Neural cell (in vitro differentiated cells): ENCODE measurements around the gene RGS9BP.

Experiments used
- EP300 ChIP-seq: fragments of 450-650 bp; conservative IDR thresholded peaks from 2 replicates; pipeline ENCODE4 v1.6.1; 2014; ENCODE audit warnings: antibody characterized with exemption, mild to moderate bottlenecking, moderate library complexity; ENCODE audit not compliant: poor library complexity, severe bottlenecking
- EZH2 ChIP-seq: fragments of 200-600, 300-800 bp; shearing (Covaris generic), sonication (generic); IDR thresholded peaks from 2 replicates; pipeline ENCODE4 v1.6.1; 2014; ENCODE audit warnings: antibody characterized with exemption, low read length, borderline replicate concordance, mild to moderate bottlenecking; ENCODE audit not compliant: insufficient read depth, poor library complexity, severe bottlenecking
- MXI1 ChIP-seq: fragments of 450-650 bp; conservative IDR thresholded peaks from 2 replicates; pipeline ENCODE4 v1.6.1; 2014; ENCODE audit warnings: antibody characterized with exemption, mild to moderate bottlenecking; ENCODE audit not compliant: poor library complexity, severe bottlenecking
- POLR2AphosphoS5 ChIP-seq: IDR thresholded peaks from 2 replicates; pipeline ENCODE4 v1.6.1; 2012
- RAD21 ChIP-seq: fragments of 450-650 bp; conservative IDR thresholded peaks from 2 replicates; pipeline ENCODE4 v1.6.1; 2014; ENCODE audit warnings: antibody characterized with exemption, mild to moderate bottlenecking, moderate library complexity
- SMC3 ChIP-seq: fragments of 450-650 bp; conservative IDR thresholded peaks from 2 replicates; pipeline ENCODE4 v1.6.1; 2014; ENCODE audit warnings: antibody characterized with exemption, mild to moderate bottlenecking, moderate library complexity; ENCODE audit not compliant: poor library complexity
- TAF1 ChIP-seq: IDR thresholded peaks from 2 replicates; pipeline ENCODE4 v1.6.1; 2012; ENCODE audit warnings: low read depth
- TF ChIP-seq, protein P1 (sequence below): fragments of 450-650 bp; IDR thresholded peaks from 2 replicates; pipeline ENCODE4 v1.5.1; 2014; ENCODE audit warnings: antibody characterized with exemption, mild to moderate bottlenecking, moderate library complexity; ENCODE audit not compliant: poor library complexity, severe bottlenecking
- TF ChIP-seq, protein P2 (sequence below): IDR thresholded peaks from 2 replicates; pipeline ENCODE4 v1.6.1; 2012; ENCODE audit warnings: borderline replicate concordance

DNA sequence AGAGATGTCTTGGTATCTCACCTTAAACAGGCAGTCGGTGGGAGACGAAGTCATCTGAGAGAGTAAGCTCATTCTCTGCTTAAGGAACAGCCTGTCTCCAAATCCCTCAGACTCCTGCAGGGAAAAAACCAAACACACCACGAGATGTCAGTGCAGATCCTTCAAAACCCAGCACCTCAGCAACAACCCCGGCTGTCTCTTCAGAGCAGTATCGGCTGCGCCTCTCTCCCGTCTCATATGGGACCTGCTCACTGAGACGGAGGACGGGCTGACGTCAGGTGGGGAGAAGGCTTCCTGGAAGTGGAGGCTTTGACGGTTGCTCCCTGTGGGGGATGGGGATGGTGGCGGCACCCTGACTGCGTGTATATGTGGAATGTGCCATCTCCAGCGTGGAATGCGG is 44.3 kb upstream of the RGS9BP start:
- TF ChIP-seq, protein P1, sequence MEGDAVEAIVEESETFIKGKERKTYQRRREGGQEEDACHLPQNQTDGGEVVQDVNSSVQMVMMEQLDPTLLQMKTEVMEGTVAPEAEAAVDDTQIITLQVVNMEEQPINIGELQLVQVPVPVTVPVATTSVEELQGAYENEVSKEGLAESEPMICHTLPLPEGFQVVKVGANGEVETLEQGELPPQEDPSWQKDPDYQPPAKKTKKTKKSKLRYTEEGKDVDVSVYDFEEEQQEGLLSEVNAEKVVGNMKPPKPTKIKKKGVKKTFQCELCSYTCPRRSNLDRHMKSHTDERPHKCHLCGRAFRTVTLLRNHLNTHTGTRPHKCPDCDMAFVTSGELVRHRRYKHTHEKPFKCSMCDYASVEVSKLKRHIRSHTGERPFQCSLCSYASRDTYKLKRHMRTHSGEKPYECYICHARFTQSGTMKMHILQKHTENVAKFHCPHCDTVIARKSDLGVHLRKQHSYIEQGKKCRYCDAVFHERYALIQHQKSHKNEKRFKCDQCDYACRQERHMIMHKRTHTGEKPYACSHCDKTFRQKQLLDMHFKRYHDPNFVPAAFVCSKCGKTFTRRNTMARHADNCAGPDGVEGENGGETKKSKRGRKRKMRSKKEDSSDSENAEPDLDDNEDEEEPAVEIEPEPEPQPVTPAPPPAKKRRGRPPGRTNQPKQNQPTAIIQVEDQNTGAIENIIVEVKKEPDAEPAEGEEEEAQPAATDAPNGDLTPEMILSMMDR, result no peak
- TF ChIP-seq TAF1 (no peak), POLR2AphosphoS5 (no peak), EP300 (no peak), SMC3 (no peak), EZH2 (no peak), RAD21 (no peak), MXI1 (no peak)
- TF ChIP-seq, protein P2, sequence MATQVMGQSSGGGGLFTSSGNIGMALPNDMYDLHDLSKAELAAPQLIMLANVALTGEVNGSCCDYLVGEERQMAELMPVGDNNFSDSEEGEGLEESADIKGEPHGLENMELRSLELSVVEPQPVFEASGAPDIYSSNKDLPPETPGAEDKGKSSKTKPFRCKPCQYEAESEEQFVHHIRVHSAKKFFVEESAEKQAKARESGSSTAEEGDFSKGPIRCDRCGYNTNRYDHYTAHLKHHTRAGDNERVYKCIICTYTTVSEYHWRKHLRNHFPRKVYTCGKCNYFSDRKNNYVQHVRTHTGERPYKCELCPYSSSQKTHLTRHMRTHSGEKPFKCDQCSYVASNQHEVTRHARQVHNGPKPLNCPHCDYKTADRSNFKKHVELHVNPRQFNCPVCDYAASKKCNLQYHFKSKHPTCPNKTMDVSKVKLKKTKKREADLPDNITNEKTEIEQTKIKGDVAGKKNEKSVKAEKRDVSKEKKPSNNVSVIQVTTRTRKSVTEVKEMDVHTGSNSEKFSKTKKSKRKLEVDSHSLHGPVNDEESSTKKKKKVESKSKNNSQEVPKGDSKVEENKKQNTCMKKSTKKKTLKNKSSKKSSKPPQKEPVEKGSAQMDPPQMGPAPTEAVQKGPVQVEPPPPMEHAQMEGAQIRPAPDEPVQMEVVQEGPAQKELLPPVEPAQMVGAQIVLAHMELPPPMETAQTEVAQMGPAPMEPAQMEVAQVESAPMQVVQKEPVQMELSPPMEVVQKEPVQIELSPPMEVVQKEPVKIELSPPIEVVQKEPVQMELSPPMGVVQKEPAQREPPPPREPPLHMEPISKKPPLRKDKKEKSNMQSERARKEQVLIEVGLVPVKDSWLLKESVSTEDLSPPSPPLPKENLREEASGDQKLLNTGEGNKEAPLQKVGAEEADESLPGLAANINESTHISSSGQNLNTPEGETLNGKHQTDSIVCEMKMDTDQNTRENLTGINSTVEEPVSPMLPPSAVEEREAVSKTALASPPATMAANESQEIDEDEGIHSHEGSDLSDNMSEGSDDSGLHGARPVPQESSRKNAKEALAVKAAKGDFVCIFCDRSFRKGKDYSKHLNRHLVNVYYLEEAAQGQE, result no peak
